Non-pigmented ciliary epithelial cell (primary cell): ENCODE measurements around the gene BICC1.

Source experiments
- DNase-seq: peaks from one replicate; pipeline ENCODE4 v3.0.0-alpha.2; 2010; ENCODE audit warnings: low read depth

Gene BICC1

GRCh38 chr10:58867683-58868082, 355.0 kb downstream of the BICC1 start:
- DNase-seq, result no peak

GRCh38 chr10:58868736-58869435, 356.2 kb downstream of the BICC1 start:
- no peak for DNase-seq

GRCh38 chr10:58870070-58870469, 357.4 kb downstream of the BICC1 start:
- DNase-seq, result no peak

GRCh38 chr10:58873161-58873560, 360.5 kb downstream of the BICC1 start:
- DNase-seq, result no peak
